Measurements from ENCODE around the gene AGXT2. TPM values are rescaled to one million over a fixed set of nuclear protein-coding genes. Genes with fewer than 3 reads are reported as not detected.
"Not testable (repeated sequence)": the region's sequence is repeated elsewhere in the genome, so short reads cannot be mapped to it uniquely, and the experiment has no call there.

AGXT2 gene
- total RNA-seq, 1 experiment from 2014 or later, result not detected

DNA sequence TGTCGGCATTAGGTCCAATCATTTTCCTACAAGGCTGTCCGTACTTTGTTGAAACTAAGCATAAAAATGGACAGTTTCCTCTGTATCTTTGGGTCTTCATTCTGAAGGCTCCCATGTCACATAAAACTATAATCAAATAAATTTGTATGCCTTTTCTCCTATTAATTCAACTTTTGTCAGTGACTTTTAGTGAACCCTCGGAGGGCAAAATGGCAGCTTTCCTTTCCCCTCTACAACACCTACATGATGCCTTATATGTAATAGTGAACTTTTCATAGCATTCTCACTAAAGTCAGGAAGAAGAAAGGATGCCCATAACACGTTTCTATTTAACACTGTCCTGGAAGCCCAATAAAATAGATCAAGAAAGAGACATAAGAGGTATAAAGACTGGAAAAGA lies 5.1 kb upstream of the AGXT2 start:
- DNase-seq (ENCODE audit: low read depth), result no peak

DNA sequence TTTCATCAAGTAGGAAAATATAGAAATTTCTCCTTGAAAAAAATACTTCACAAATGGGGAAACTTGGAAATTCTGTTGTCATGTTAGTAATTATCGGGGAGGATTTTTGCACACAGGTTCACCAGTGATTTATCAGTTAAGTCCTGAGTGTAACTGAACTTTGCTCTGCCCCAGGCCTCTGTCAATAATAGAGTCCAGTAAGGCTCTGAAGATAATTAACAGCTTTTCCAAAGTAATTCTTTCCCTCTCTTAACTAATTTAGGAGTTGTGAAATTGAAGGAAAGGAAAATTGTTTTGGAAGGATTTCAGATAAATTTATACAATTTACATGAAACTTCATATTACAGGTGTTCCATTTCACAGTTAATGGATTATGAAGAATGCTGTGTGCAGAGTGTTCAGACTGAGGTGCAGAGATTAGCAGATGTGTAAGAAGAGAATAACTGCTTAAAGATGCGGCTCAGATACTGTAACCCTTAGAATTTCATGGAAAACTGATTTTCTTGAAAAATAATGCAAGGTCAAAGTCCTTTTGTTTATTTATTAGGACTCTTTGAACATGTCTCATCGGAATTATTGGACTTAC lies 2.9 kb upstream of the AGXT2 start:
- DNase-seq (ENCODE audit: low read depth), result no peak

DNA sequence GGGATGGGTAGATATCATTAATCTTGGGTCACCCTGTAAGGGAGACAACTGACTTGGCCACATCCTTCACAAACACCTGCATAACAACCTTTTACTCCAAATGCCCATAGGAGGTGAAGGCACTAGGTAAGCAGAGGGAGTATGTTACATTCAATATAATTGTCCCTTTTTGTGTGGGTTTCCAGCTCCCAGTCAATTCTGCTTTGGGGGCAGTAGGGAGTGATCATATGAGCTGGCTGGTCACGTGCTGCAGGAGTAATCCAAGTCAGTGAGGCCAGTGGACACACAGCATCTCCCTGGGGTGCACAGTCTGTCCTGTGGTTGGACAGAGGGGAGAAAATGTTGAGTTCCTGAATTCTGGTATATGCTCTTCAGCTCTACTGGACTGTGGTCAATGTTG lies 1.2 kb upstream of the AGXT2 start:
- DNase-seq (ENCODE audit: low read depth), result no peak

DNA sequence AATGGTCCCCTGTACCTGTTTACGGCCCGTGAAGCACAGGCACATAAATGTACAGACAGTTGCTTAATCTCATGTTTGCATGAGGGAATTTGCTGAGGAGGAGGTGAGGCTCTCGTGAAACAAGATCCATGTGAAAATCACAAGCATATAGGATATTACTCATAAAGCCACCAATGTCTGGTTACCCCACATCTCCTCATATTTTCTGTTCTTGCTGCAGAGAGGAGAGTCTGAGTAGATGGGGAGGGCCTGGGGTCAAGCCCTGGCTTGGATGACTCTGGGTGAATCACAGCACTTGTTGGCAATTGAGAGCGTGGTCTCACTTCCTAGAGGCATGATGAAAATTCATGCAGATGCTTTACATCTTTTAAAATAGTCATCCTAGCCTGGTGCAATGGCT lies 975 bp downstream of the AGXT2 start:
- DNase-seq (ENCODE audit: low read depth), result peak; percentile 99

DNA sequence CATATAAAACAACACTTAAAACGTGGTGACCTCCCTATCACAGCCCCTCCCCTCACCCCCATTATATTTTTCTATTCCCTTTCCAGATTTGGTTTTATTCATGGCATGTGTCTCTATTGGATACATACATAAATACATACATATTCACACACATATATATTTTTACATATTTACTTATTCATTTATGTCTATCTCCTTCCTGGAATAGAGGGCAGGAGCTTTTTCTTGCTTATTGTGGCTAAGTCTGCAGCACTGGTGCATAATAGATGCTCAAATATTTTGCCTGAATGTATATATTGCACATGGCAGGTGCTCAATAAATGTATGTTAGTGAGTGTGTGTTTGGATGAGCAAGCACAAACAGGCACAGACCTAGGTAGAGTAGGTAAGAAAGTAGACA lies 2.5 kb downstream of the AGXT2 start:
- DNase-seq (ENCODE audit: low read depth), result no peak

DNA sequence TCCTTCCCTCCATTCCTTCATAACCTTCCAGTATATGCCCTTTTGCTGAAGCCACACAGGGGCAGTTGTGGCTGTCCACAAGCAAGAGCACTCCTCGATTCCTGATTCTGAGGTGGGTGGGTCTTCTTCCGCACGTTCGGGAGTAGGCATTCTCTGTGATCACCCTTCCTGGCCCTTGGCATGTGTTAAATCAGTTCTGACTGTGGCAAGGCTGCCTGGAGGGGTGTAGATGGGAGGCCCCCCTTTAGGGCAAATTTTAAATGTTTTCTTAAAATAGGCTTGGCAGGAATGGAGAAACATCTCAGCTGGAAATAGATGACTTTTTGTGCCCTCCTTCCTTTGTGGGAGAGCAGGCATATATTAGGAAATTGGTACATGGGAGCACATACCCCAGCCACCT lies 3.1 kb downstream of the AGXT2 start:
- no peak for DNase-seq (ENCODE audit: low read depth)

DNA sequence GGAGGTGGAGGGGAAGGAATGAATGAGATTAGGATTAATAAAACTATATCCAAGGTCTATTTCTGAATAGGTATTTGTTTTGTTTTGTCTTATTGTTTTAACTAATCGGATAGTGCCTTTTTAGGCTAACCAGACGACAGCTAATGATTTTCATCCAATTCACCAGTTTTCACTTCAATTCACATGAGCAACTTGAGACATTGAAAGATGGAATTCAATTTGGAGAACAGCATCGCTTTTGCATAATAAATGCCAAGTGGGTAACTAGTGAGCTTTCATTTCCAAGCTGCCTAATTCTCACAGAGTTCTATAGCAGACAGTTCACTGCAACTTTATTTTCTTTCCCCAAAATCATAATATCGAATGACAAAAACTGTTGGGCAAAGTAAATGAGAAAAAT lies 5.0 kb downstream of the AGXT2 start:
- no peak for DNase-seq (ENCODE audit: low read depth)

DNA sequence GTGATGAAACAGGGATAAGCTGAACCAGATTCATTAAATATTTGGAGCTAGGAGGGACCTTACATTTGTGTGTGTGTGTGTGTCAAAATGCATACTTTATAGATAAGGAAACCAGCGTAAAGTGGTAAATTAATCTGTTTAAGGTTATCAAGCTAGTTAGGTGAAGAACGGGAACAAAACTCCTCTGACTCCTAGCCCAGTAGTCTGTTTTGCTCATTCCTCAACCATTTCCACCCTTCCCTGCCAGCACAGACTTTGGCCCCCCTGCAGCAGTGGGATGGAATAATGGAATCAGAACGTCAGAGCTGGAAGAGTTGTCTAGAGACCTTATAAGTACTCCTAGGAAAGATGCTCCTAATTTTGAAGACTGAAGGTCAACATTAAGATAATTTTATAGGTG lies 6.5 kb downstream of the AGXT2 start:
- no peak for DNase-seq (ENCODE audit: low read depth)

DNA sequence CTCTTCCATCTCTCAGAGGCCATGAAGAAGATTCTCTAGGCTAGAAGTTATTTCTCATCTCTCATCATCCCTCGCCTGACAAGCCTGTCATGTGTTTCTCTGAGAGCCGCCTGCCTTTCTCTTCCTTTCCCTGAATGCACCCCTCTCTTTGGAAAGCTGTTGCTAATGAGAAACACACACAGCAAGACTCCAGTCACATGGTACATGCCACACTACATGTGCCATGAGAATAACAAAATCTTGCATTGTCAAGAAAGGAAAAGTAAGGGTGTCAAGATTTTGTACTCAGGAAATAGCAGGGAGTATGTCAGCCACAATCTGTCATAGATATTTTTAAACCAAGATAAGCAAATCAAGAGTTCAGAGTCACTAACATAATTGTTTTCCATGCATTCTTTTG lies 8.9 kb downstream of the AGXT2 start:
- no peak for DNase-seq (ENCODE audit: low read depth)

DNA sequence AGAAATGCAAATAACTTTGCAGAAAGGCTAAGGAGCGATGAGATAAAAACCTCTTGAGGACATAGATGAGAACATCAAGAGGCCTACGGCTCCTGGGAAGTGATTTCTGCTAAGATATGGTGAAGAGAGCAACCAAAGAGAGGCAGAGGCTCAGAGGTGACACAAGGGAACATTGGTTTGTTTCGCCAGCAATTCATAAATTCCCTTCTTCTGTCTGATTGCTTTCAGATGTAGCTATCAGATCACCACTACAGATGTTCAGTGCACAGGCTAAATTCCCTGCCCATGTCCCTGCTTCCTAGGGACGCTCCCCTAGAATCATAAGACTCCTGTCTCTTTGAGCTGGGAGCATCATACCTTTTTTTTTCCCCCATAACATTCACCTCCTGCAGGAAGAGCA lies 11.2 kb downstream of the AGXT2 start:
- DNase-seq (ENCODE audit: low read depth), result no peak

DNA sequence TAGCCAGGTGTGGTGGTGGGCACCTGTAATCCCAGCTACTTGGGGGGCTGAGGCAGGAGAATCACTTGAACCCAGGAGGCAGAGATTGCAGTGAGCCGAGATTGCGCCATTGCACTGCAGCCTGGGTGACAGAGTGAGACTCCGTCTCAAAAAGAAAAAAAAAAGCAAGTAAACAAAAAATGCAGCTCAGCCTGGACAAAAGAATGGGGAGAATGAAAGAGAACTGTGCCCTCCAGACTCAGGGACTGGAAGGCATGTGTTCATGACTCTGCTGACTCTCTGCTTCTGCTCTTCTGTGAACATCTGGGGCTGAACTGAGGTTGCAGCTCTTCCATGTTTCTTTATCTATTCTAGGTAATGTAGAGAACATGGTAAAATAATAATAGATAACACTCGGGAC lies 11.8 kb downstream of the AGXT2 start:
- DNase-seq (ENCODE audit: low read depth), result not testable (repeated sequence)

DNA sequence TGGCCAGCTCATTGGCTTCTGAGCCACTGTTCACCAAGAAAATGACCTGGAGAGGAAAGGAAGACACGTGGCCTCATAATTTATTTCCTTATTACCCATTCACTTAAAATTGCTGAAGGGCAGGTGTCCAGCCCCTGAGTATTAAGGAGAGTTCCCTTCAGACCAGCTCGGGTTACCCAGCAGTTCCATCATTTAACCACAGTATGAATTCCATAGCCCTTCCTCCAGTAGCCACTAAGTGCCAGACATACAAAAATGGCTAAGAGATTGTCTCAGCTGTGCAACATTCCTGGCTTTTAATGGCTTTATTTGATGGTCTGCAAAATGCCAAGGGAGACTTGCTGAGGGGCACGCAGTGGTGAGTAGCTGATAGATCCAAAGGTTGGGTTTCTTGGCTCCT lies 12.5 kb downstream of the AGXT2 start:
- no peak for DNase-seq (ENCODE audit: low read depth)

DNA sequence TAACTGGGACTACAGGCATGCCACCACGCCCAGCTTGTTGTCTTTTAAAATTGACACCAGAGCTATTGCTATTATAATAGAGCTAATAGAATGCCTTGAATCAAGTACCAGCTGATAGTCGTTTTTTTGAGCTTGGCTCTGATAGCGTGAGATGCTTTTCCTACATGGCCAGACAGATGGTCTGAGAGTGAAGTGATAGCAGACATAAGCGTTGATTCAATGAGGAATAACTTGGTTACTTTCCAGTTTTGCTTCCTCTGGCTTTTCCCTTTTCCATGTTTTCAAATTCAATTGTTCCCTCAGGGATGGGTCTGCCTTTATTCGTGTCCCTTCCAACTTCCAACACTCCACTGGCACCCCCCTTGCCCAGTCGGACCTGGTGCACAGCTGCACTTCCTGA lies 15.4 kb downstream of the AGXT2 start:
- no peak for DNase-seq (ENCODE audit: low read depth)

DNA sequence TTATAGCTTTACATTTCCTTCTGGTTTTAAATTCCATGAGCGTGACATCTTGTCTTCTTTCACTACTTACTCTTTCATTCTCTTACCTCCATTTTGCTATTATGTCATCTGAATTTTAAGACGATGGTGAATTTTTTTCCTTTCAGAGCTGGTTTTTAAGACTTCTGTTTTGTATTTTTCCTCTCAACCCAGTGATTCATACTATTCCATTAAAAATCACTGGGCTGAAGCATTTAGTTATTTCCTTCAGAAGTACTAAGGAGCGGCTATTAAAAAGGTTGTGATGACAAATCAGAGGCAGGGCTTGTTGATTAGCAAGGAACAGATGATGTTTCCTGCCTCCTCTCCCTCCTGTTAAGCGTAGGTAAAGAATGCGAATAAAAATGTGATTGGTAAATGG lies 16.5 kb downstream of the AGXT2 start:
- peak; percentile 70 for DNase-seq (ENCODE audit: low read depth)

DNA sequence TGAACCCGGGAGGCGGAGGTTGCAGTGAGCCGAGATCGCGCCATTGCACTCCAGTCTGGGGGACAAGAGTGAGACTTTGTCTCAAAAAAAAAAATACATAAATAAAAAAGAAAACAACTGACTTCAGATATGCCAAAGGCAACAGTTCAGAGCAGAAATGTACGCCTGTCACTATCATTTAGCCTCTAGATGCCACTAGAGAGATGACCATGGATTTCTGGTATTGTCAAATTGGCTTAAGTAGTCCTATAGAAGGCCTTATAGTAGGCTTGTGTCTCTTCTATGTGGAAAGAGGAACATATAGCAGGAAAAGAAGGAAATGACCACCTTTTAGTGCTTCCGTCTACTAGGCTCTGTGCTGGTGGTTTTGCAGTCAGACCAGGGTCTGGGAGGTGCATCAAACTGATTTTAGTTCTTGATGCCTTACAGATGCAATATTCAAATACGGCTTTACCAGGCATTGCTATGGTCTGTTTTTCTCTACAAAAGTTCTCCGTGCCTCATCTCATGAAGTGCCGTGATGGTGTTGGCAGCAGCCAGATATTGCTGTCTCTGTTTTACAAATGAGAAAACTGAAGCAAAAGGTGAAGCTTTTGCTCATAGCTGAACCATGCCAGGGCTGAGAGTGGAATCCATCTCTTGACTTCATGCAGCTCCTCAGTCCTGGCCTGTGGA lies 17.2 kb downstream of the AGXT2 start:
- DNase-seq (ENCODE audit: low read depth), result no peak

DNA sequence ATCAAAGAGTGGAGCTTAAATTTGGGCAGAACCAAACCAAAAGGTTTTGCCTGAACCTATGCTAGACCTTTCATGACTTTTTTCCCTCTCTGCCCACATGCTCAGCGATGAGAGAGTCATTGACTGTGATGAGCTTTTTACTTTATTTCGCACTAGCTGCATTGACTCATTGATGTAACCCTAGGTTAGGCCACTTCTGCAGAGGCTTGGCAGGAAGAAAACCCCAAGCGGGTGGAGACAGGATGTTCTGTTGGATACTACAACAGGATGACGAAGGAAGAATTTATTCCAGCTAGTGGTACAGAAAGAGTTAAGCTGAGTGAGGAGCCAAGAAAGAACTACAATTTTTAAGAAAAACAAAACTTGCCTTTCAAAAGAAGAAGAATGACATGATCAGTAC lies 18.4 kb downstream of the AGXT2 start:
- peak; percentile 89 for DNase-seq (ENCODE audit: low read depth)

DNA sequence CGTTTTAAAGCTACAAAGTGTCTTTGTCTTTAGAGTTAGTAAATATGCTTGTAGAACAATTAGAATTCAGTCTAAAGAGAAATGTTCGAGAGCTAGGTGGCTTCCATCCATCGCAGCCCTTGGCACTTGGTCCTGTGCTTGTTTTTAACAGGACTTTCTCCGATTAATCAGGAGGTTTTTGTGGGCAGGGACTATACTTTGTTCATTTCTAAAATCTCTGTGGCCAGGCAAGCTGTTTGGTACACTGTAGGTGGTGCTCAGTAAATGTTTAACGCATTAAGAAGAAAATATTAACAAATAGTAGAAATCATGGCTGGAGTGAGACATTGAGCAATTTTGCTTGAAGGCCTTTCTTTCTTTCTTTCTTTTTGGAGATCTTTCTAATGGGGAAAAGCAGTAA lies 20.8 kb downstream of the AGXT2 start:
- DNase-seq (ENCODE audit: low read depth), result no peak

DNA sequence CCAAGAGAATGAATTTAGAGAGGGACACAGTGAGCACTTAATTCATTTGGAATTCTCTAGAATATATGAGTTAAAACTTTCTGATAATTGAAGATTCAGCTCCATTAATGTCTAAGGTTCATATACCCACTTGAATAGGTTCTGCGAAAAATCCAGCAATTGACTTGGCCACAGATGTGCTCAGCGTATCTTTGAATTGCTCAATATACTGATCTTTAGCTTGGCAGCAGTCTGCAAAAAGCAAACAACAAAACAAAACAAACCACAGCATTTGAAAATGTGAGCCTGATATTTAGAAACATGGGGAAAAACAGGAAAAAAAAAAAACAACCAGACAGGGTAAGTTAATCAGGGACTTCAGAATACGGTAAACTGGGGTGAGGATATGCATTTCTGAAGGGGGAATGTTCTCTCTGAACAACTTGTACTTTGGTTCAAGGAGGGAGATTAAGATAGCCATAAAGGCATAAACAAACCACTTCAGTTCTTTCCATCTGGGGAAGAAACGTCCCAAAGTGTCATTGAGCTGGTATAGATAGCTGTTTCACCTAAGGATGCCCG lies 21.4 kb downstream of the AGXT2 start:
- no peak for DNase-seq (ENCODE audit: low read depth)

DNA sequence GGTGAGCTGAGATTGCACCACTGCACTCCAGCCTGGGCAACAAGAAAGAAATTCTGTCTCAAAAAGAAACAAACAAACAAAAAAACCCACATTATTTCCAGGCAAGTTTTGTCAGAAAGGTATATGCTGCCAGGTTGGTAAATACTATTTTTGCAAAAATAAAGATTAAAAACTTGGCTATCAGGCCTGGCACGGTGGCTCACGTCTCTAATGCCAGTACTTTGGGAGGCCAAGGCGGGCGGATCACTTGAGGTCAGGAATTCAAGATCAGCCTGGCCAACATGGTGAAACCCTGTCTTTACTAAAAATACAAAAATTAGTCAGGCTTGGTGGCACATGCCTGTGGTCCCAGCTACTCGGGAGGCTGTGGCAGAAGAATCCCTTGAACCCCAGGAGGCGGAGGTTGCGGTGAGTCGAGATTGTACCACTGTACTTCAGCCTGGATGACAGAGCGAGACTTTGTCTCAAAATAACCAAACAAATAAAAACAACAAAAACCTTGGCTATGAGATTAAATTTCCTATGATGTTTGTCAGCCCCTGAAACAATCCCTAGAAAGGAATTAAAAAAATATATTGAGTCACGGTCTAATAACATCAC lies 22.7 kb downstream of the AGXT2 start:
- no peak for DNase-seq (ENCODE audit: low read depth)

DNA sequence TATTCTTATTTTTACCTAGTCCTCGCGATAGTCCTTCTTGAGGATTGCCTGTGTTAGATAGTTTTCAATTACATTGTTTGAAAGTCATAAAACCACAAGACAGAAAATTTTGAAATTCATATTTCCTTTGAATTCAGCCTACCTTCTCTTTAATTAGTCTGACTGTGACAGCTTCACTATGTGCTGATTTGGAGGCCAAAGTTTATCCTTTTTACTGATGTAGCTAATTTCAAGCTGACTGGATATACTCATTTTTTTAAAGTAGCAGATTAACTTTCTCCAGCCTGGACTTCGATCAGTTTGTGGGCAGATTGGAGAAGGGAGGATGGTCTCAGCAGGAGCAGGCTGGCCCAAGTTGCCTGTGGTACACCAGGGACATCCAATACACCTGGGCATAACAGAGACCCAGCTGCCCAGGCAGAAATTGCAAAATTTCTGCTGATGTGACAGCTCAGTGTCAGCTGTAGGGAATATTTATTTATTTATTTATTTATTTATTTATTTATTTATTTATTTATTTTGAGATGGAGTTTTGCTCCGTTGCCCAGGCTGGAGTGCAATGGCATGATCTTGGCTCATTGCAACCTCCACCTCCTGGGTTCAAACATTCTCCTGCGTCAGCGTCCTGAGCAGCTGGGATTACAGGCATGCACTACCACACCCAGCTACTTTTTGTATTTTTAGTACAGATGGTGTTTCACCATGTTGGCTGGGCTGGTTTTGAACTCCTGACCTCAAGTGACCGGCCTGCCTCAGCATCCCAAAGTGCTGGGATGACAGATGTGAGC lies 24.2 kb downstream of the AGXT2 start:
- no peak for DNase-seq (ENCODE audit: low read depth)

DNA sequence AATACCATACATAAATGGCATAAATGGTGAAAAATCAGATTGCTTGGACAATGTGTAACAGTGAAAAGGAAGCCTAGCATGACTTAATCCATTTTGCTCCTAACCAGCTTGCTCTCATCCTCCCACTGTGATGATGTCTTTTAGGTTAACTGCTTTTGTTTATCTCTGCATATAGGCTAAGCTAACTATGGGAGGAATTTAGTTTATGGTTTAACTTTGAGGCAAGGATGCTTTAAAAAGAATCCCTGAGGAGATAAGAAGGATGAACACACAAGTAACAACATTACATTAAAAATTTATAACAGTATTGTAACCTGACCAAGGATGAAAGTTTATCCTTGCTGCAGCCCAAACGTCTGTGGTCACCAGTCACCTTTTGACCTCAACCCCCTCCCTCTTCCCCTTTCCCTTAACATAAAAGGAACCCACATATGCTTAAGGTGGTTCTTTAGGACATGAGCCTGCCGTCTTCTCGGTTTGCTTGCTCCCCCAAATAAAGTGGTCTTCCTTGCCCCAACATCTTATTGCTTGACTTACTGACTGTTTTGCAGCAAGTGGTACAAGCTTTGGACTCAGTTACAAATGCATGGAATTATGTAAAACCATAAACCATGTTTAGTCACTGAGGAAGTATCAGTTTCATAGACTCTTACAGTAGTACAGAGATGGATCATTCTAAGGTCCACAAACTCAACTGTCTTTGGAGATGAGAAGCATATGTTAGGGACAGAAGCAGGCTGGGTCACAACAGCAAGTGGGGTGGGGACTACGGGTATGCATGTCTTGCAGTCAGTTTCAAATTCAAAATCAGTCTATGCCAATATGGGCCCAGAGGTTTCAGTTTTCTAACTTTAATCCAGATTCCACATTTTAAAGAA lies 31.3 kb downstream of the AGXT2 start:
- no peak for DNase-seq (ENCODE audit: low read depth)
